Ureter (tissue), 1 donor: ENCODE data around the gene OR10P1. TPM values are rescaled to one million over a fixed set of nuclear protein-coding genes. Genes with fewer than 3 reads are reported as not detected.
"Not testable (repeated sequence)": the region's sequence is repeated elsewhere in the genome, so short reads cannot be mapped to it uniquely, and the experiment has no call there.

Source experiments
- DNase-seq: peaks from one replicate; pipeline ENCODE4 v3.0.0-alpha.2; 2020; ENCODE audit warnings: low spot score
- total RNA-seq: library from RNA; stranded (reverse); gene quantifications from one replicate; pipeline ENCODE4 v1.2.4, GENCODE V29; 2023
- donor health status: DM: yes; HTN: yes; CAD: no.

OR10P1 gene
- not detected for total RNA-seq

GRCh38 chr12:55636853-55637252 lies at the start of gene OR10P1:
Gene OR10P1 (plus strand): TSS chr12:55636892. CDS start chr12:55636892, 0 bp downstream.
- no peak for DNase-seq

- DNase-seq, result not testable (repeated sequence)
Measured at GRCh38 chr12:55590152-55590551, 46.5 kb upstream of the OR10P1 start.

- no peak for DNase-seq
Measured at GRCh38 chr12:55607821-55608594, 28.7 kb upstream of the OR10P1 start.

- no peak for DNase-seq
Measured at GRCh38 chr12:55610598-55610997, 26.1 kb upstream of the OR10P1 start.

- DNase-seq, result no peak
Measured at GRCh38 chr12:55612646-55613045, 24.0 kb upstream of the OR10P1 start.

GRCh38 chr12:55614764-55615163 lies 21.9 kb upstream of the OR10P1 start:
- DNase-seq, result no peak

- DNase-seq, result peak; percentile 72
Measured at GRCh38 chr12:55619354-55620138, 17.1 kb upstream of the OR10P1 start.

- DNase-seq, result no peak
Measured at GRCh38 chr12:55624056-55624455, 12.6 kb upstream of the OR10P1 start.

GRCh38 chr12:55626154-55626553 lies 10.5 kb upstream of the OR10P1 start:
- no peak for DNase-seq

GRCh38 chr12:55629058-55629841 lies 7.4 kb upstream of the OR10P1 start:
- DNase-seq, result no peak

GRCh38 chr12:55631056-55631455 lies 5.6 kb upstream of the OR10P1 start:
- no peak for DNase-seq

- no peak for DNase-seq
Measured at GRCh38 chr12:55631733-55632132, 5.0 kb upstream of the OR10P1 start.

- DNase-seq, result no peak
Measured at GRCh38 chr12:55633151-55633550, 3.5 kb upstream of the OR10P1 start.

GRCh38 chr12:55636116-55636655 lies 506 bp upstream of the OR10P1 start:
- DNase-seq, result no peak

GRCh38 chr12:55637467-55637866 lies 775 bp downstream of the OR10P1 start:
- no peak for DNase-seq

GRCh38 chr12:55641595-55641994 lies 4.9 kb downstream of the OR10P1 start:
- DNase-seq, result no peak

- DNase-seq, result no peak
Measured at GRCh38 chr12:55642267-55642666, 5.6 kb downstream of the OR10P1 start.

GRCh38 chr12:55642669-55643068 lies 6.0 kb downstream of the OR10P1 start:
- DNase-seq, result no peak

- no peak for DNase-seq
Measured at GRCh38 chr12:55644591-55644990, 7.9 kb downstream of the OR10P1 start.

GRCh38 chr12:55647027-55647426 lies 10.3 kb downstream of the OR10P1 start:
- no peak for DNase-seq

- DNase-seq, result not testable (repeated sequence)
Measured at GRCh38 chr12:55650620-55651298, 14.1 kb downstream of the OR10P1 start.
